ENCODE measurements around the gene ECT2L. TPM values are rescaled to one million over a fixed set of nuclear protein-coding genes. Genes with fewer than 3 reads are reported as not detected.

ECT2L gene
- total and polyA plus RNA-seq, 3 donors from 2014 or later: 0.16 to 1.6 (median 0.19) TPM

DNA sequence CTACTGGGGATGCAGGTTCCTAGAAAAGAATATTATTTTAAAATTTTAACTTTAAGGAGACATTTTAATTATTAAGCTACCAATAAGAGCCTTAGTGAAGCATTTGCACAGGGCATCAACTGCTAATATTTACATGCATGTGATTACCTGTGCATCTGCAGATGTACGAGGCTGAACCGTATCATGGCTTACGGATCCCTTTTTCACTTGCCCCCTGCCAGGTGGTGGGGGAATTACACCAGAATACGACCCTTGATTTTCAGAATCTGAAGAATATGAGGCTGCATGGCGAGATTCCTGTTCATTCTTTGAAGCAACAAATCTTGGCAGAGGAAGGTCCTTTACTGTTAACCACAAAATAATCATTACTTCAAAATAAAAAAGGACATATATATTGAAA is 149.5 kb downstream of the ECT2L start:
- H3K4me3 ChIP-seq: no peak overlapping the region
- no peaks in the 10 kb centered on the region for H3K27me3 ChIP-seq
- DNase-seq: no peak
- H3K4me1 ChIP-seq: peaks cover 6% of the 10 kb centered on the region
- no peaks in the 10 kb centered on the region for H3K9me3 ChIP-seq
- intact Hi-C loops (cut with DNase I; ENCODE audit: low total_unique reads): no loop called here
- H3K36me3 ChIP-seq (ENCODE audit: low read depth, missing control alignments): no peaks in the 10 kb centered on the region
- no peak for TF ChIP-seq POLR2A (IDR thresholded peaks at IDR 0.05)
- TF ChIP-seq, protein P1, sequence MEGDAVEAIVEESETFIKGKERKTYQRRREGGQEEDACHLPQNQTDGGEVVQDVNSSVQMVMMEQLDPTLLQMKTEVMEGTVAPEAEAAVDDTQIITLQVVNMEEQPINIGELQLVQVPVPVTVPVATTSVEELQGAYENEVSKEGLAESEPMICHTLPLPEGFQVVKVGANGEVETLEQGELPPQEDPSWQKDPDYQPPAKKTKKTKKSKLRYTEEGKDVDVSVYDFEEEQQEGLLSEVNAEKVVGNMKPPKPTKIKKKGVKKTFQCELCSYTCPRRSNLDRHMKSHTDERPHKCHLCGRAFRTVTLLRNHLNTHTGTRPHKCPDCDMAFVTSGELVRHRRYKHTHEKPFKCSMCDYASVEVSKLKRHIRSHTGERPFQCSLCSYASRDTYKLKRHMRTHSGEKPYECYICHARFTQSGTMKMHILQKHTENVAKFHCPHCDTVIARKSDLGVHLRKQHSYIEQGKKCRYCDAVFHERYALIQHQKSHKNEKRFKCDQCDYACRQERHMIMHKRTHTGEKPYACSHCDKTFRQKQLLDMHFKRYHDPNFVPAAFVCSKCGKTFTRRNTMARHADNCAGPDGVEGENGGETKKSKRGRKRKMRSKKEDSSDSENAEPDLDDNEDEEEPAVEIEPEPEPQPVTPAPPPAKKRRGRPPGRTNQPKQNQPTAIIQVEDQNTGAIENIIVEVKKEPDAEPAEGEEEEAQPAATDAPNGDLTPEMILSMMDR (IDR thresholded peaks at IDR 0.05): no peak
- 91 to 92% methylated on average over 5 of the region's 5 CpGs for WGBS, 2 donors
- no peak overlapping the region for H3K27ac ChIP-seq

DNA sequence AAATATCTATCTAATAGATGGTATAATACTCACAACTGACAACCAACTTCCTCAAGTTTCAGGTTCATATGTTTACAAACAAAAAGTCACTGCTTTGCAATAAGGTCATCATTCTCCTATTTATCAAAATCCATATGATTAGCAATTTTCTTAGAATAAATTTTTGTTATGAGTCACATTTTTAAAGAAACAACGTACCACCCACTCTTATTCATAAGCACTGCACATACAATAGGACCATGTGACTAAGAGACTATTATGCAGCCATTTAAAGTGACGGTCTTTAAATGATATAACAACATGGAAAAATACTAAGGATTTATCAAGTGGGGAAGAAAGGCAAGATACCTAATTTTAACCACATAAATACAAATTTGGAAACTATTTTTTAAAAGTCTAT is 152.1 kb downstream of the ECT2L start:
- 80 to 86% methylated on average over 2 of the region's 2 CpGs for WGBS, 2 donors
- H3K36me3 ChIP-seq (ENCODE audit: low read depth, missing control alignments): no peaks in the 10 kb centered on the region
- H3K9me3 ChIP-seq: no peaks in the 10 kb centered on the region
- TF ChIP-seq, protein P1 (IDR thresholded peaks at IDR 0.05): no peak
- TF ChIP-seq POLR2A (IDR thresholded peaks at IDR 0.05): no peak
- peaks cover 6% of the 10 kb centered on the region for H3K4me1 ChIP-seq
- no peak for DNase-seq
- intact Hi-C loops (cut with DNase I; ENCODE audit: low total_unique reads): no loop called here
- no peak overlapping the region for H3K4me3 ChIP-seq
- H3K27me3 ChIP-seq: no peaks in the 10 kb centered on the region
- no peak overlapping the region for H3K27ac ChIP-seq

DNA sequence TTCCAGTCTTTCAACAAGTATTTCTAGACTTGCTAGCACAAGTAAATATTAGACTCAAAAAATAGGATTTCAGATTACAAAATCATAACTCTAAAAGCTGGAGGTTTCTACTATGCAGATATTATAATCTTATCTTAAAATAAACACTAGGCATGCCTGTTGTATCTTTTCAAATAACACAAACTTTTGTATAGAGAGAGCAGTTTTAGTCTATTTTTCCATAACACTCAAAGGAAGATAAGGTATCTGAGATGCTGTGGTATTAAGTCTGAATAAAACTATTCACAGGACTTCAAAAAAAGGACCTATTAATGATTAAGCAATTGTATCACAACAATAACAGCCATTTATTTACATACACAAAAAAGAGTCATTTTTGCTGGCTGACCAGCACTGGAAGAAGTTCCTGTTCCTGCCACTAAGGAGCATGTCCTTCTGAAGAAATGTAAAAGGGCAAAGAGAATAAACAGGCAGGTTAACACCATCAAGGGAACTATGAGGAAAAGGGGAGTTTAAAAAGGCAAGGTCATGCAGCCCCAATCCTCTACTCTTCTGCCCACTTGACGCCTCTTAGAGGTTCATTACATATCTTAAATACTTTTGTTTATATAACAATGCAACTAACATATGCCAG is 152.8 kb downstream of the ECT2L start:
- intact Hi-C loops (cut with DNase I; ENCODE audit: low total_unique reads): no loop called here
- H3K36me3 ChIP-seq (ENCODE audit: low read depth, missing control alignments): no peaks in the 10 kb centered on the region
- no peaks in the 10 kb centered on the region for H3K9me3 ChIP-seq
- no peak for TF ChIP-seq POLR2A (IDR thresholded peaks at IDR 0.05)
- TF ChIP-seq, protein P1 (IDR thresholded peaks at IDR 0.05): no peak
- WGBS, 2 donors: 50 to 75% methylated on average over 1 of the region's 1 CpG
- no peaks in the 10 kb centered on the region for H3K27me3 ChIP-seq
- H3K27ac ChIP-seq: peak overlapping the region in 1 of 2 donors; percentile 22
- peaks cover 6% of the 10 kb centered on the region for H3K4me1 ChIP-seq
- DNase-seq: no peak
- H3K4me3 ChIP-seq: no peak overlapping the region

DNA sequence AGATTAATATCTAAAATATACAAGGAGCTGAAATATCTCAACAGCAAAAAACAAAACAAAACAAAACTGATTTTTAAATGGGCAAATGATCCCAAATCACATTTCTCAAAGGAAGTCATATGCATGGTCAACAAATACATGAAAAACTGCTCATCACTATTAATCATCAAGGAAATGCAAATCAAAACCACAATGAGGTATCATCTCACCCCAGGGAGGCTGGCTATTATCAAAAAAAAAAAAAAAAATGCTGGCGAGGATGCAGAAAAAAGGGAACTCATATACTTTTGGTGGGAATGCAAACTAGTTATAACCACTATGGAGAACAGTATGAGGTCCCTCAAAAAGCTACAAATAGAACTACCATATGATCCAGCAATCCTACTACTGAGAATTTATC is 157.6 kb downstream of the ECT2L start:
- no peak for TF ChIP-seq POLR2A (IDR thresholded peaks at IDR 0.05)
- TF ChIP-seq, protein P1 (IDR thresholded peaks at IDR 0.05): no peak
- intact Hi-C loops (cut with DNase I; ENCODE audit: low total_unique reads): no loop called here
- 3 to 88% methylated on average over 1 of the region's 1 CpG for WGBS, 2 donors
- DNase-seq: no peak
- Histone ChIP-seq H3K27ac (no peak overlapping the region), H3K4me1 (peaks cover 14% of the 10 kb centered on the region), H3K9me3 (no peaks in the 10 kb centered on the region), H3K27me3 (no peaks in the 10 kb centered on the region), H3K36me3 (ENCODE audit: low read depth, missing control alignments) (no peaks in the 10 kb centered on the region), H3K4me3 (no peak overlapping the region)

Other genes starting within 250 kb of the ECT2L start
- gene CCDC28A, start 22.3 kb upstream of the ECT2L start, total RNA-seq: 10 to 100 TPM; 30.3 to 35.0 TPM
- 36.4 TPM for gene CCDC28A, start 22.3 kb upstream of the ECT2L start, polyA plus RNA-seq (ENCODE audit: insufficient read depth, low read depth, low replicate concordance)
- 100 to 1,000 TPM; 160 to 170 TPM for gene REPS1, start 192.2 kb downstream of the ECT2L start, total RNA-seq
- 82.0 TPM for gene REPS1, start 192.2 kb downstream of the ECT2L start, polyA plus RNA-seq (ENCODE audit: insufficient read depth, low read depth, low replicate concordance)
- gene ABRACL, start 232.7 kb downstream of the ECT2L start, total RNA-seq: 10 to 100 TPM; 43.5 to 60.3 TPM
- gene ABRACL, start 232.7 kb downstream of the ECT2L start, polyA plus RNA-seq (ENCODE audit: insufficient read depth, low read depth, low replicate concordance): 59.5 TPM

All from testis (tissue), 3 donors.